ENCODE data around the gene ANKRD34B. TPM values are rescaled to one million over a fixed set of nuclear protein-coding genes. Genes with fewer than 3 reads are reported as not detected.

Gene ANKRD34B
- polyA plus RNA-seq, 2 of the 4 experiments (the other 2 are of a cell fraction) = 0.01 TPM

DNA sequence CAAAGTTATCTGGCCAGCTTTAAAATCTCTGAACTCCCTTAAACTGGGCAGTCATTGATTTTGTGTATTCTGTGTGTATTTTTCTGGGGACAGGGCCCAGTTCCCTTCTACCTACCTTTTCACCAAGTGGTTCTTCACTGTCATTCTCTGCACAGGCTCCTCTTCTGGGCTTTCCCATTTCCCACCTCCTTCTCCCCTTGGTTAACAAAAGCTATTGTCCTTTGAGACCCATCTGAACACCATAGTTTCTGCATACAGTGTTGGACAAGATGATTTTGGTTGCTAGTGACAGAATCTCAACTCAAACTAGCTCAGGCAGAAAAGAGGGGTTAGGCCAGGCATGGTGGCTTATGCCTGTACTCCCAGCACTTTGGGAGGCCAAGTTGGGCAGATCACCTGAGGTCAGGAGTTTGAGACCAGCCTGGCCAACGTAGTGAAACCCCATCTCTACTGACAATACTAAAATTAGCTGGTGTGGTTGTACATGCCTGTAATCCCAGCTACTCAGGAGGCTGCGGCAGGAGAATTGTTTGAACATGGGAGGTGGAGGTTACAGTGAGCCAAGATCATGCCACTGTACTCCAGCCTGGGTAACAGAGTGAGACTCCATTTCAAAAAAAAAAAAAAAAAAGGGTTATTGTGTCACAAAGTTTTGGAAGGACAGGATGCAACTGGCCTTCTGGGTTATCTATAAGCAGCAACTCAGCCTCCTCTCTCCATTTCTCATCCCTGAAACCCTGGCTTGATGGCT lies 31.0 kb upstream of the ANKRD34B start:
- DNase-seq (ENCODE audit: low read depth in 1 of 2, low spot score in 1 of 2) (no peak), FAIRE-seq (no peak), ATAC-seq (no peak)
- Histone ChIP-seq H3K9me3 (no peaks in the 10 kb centered on the region), H3K4me2 (no peak overlapping the region), H3K4me3 (no peak overlapping the region), H3K4me1 (no peaks in the 10 kb centered on the region), H3K27ac (no peak overlapping the region)
- no peak for TF ChIP-seq ESRRA (IDR thresholded peaks at IDR 0.05; ENCODE audit: borderline replicate concordance, low read length)
- ChIA-PET POLR2A (no interaction called here), CTCF (no interaction called here)
- 70% methylated on average over 2 of the region's 2 CpGs for WGBS (ENCODE audit: missing lambda C conversion rate)

DNA sequence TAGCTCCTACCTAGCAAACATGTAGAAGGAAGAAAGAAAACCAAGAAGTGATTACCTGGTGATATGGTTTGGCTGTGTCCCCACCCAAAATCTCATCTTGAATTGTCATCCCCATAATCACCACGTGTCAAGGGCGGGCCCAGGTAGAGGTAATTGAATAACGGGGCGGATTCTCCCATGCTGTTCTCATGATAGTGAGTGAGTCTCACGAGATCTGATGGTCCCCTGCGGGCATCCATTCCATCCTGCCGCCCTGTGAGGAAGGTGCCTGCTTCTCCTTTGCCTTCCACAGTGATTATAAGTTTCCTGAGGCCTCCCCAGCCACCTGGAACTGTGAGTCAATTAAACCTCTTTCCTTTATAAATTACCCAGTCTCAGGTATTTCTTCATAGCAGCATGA lies 27.4 kb upstream of the ANKRD34B start:
- H3K4me2 ChIP-seq = no peak overlapping the region
- H3K9me3 ChIP-seq = no peaks in the 10 kb centered on the region
- 53% methylated on average over 7 of the region's 7 CpGs for WGBS (ENCODE audit: missing lambda C conversion rate)
- ATAC-seq (no peak), DNase-seq (ENCODE audit: low read depth in 1 of 2, low spot score in 1 of 2) (no peak), FAIRE-seq (no peak)
- H3K4me1 ChIP-seq = no peaks in the 10 kb centered on the region
- H3K4me3 ChIP-seq = no peak overlapping the region
- TF ChIP-seq RARB (CRISPR knock-in tag; IDR thresholded peaks at IDR 0.05) (no peak), CHD2 (IDR thresholded peaks at IDR 0.05; ENCODE audit: low read length, partially characterized antibody) (no peak), SMC3 (IDR thresholded peaks at IDR 0.05) (no peak), ZFP36 (IDR thresholded peaks at IDR 0.05; ENCODE audit: borderline replicate concordance, partially characterized antibody) (no peak), KDM5A (IDR thresholded peaks at IDR 0.05) (no peak), MAFK (IDR thresholded peaks at IDR 0.05; ENCODE audit: partially characterized antibody) (no peak), POLR2A (IDR thresholded peaks at IDR 0.05; ENCODE audit: low read length) (no peak), FOXS1 (CRISPR knock-in tag; IDR thresholded peaks at IDR 0.05) (no peak), BHLHE40 (IDR thresholded peaks at IDR 0.05; ENCODE audit: low read depth, low read length) (no peak), FOSB (CRISPR knock-in tag; IDR thresholded peaks at IDR 0.05) (no peak), EHF (CRISPR knock-in tag; IDR thresholded peaks at IDR 0.05) (no peak)
- TF ChIP-seq, protein P1, sequence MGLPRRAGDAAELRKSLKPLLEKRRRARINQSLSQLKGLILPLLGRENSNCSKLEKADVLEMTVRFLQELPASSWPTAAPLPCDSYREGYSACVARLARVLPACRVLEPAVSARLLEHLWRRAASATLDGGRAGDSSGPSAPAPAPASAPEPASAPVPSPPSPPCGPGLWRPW (IDR thresholded peaks at IDR 0.05) = no peak
- TF ChIP-seq, protein P2, sequence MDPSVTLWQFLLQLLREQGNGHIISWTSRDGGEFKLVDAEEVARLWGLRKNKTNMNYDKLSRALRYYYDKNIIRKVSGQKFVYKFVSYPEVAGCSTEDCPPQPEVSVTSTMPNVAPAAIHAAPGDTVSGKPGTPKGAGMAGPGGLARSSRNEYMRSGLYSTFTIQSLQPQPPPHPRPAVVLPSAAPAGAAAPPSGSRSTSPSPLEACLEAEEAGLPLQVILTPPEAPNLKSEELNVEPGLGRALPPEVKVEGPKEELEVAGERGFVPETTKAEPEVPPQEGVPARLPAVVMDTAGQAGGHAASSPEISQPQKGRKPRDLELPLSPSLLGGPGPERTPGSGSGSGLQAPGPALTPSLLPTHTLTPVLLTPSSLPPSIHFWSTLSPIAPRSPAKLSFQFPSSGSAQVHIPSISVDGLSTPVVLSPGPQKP (IDR thresholded peaks at IDR 0.05; ENCODE audit: low read depth, low read length) = no peak
- TF ChIP-seq, protein P3, sequence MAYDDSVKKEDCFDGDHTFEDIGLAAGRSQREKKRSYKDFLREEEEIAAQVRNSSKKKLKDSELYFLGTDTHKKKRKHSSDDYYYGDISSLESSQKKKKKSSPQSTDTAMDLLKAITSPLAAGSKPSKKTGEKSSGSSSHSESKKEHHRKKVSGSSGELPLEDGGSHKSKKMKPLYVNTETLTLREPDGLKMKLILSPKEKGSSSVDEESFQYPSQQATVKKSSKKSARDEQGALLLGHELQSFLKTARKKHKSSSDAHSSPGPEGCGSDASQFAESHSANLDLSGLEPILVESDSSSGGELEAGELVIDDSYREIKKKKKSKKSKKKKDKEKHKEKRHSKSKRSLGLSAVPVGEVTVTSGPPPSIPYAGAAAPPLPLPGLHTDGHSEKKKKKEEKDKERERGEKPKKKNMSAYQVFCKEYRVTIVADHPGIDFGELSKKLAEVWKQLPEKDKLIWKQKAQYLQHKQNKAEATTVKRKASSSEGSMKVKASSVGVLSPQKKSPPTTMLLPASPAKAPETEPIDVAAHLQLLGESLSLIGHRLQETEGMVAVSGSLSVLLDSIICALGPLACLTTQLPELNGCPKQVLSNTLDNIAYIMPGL (CRISPR knock-in tag; IDR thresholded peaks at IDR 0.05; ENCODE audit: borderline replicate concordance) = no peak
- TF ChIP-seq, protein P4, sequence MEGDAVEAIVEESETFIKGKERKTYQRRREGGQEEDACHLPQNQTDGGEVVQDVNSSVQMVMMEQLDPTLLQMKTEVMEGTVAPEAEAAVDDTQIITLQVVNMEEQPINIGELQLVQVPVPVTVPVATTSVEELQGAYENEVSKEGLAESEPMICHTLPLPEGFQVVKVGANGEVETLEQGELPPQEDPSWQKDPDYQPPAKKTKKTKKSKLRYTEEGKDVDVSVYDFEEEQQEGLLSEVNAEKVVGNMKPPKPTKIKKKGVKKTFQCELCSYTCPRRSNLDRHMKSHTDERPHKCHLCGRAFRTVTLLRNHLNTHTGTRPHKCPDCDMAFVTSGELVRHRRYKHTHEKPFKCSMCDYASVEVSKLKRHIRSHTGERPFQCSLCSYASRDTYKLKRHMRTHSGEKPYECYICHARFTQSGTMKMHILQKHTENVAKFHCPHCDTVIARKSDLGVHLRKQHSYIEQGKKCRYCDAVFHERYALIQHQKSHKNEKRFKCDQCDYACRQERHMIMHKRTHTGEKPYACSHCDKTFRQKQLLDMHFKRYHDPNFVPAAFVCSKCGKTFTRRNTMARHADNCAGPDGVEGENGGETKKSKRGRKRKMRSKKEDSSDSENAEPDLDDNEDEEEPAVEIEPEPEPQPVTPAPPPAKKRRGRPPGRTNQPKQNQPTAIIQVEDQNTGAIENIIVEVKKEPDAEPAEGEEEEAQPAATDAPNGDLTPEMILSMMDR (IDR thresholded peaks at IDR 0.05) = no peak
- H3K27ac ChIP-seq = no peak overlapping the region
- ChIA-PET POLR2A (no interaction called here), CTCF (no interaction called here)

DNA sequence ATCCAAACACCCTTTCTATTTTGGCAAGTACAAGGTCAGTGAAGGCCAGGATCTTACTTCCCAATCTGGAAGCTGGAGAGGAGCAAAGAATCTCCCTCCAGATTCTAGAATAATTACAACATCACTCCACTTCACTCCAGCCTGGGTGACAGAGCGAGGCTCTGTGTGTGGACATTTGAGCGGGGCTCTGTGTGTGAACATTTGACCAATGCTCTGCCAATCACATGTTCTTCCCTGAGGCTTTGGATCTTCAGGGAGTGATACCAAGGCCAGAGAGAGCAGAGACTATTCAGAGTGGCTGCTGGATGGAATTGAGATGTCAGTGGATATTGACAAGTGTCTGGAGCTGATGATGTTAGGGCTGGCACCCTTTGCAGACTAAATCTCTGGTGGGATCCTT lies 24.7 kb upstream of the ANKRD34B start:
- no peaks in the 10 kb centered on the region for H3K4me1 ChIP-seq
- CTCF ChIA-PET = interaction anchor here (0.6 kb wide), 2 partner anchors 63 to 454 kb away, joined by 3 read pairs; no protein-coding TSS in a partner anchor
- no peak overlapping the region for H3K4me3 ChIP-seq
- FAIRE-seq (no peak), ATAC-seq (no peak), DNase-seq (ENCODE audit: low read depth in 1 of 2, low spot score in 1 of 2) (no peak)
- H3K27ac ChIP-seq = no peak overlapping the region
- no peak for TF ChIP-seq RAD21 (conservative IDR thresholded peaks at IDR 0.05 in 1 of 2, IDR thresholded peaks at IDR 0.05 in 1 of 2)
- POLR2A ChIA-PET = no interaction called here
- no peak overlapping the region for H3K4me2 ChIP-seq
- WGBS (ENCODE audit: missing lambda C conversion rate) = 95% methylated on average over 2 of the region's 2 CpGs
- H3K9me3 ChIP-seq = no peaks in the 10 kb centered on the region
